GM18909 (cell line): ENCODE results near the gene PSMG3.

ENCODE experiments used
- ATAC-seq: cut with Tn5 transposase; IDR thresholded peaks from one replicate; pipeline ENCODE4 v1.9.1; 2021; ENCODE audit warnings: mild to moderate bottlenecking; ENCODE audit not compliant: unreplicated experiment, poor library complexity

The PSMG3 gene

GRCh38 chr7:1569833-1570632 is at the start of gene PSMG3:
Gene PSMG3 (minus strand): TSS chr7:1570032. CDS start chr7:1569339, 693 bp downstream.
- ATAC-seq, result peak; percentile 91

- no peak for ATAC-seq
Measured at GRCh38 chr7:1618475-1618874, 48.6 kb upstream of the PSMG3 start.

- no peak for ATAC-seq
Measured at GRCh38 chr7:1617957-1618356, 48.1 kb upstream of the PSMG3 start.

- ATAC-seq, result no peak
Measured at GRCh38 chr7:1616741-1617140, 46.9 kb upstream of the PSMG3 start.

GRCh38 chr7:1611708-1612241 is 41.9 kb upstream of the PSMG3 start:
- no peak for ATAC-seq

- ATAC-seq, result no peak
Measured at GRCh38 chr7:1610678-1611302, 41.0 kb upstream of the PSMG3 start.

- ATAC-seq, result no peak
Measured at GRCh38 chr7:1610013-1610677, 40.3 kb upstream of the PSMG3 start.

GRCh38 chr7:1609023-1609422 is 39.2 kb upstream of the PSMG3 start:
- no peak for ATAC-seq

GRCh38 chr7:1608318-1608717 is 38.5 kb upstream of the PSMG3 start:
- no peak for ATAC-seq

GRCh38 chr7:1607696-1608095 is 37.9 kb upstream of the PSMG3 start:
- no peak for ATAC-seq

GRCh38 chr7:1607001-1607400 is 37.2 kb upstream of the PSMG3 start:
- ATAC-seq, result no peak

GRCh38 chr7:1604383-1604782 is 34.6 kb upstream of the PSMG3 start:
- ATAC-seq, result no peak

GRCh38 chr7:1603346-1604225 is 33.8 kb upstream of the PSMG3 start:
- ATAC-seq, result no peak

GRCh38 chr7:1602386-1602785 is 32.6 kb upstream of the PSMG3 start:
- ATAC-seq, result no peak

- ATAC-seq, result no peak
Measured at GRCh38 chr7:1601956-1602355, 32.1 kb upstream of the PSMG3 start.

- no peak for ATAC-seq
Measured at GRCh38 chr7:1599640-1600395, 30.0 kb upstream of the PSMG3 start.

- no peak for ATAC-seq
Measured at GRCh38 chr7:1598961-1599639, 29.3 kb upstream of the PSMG3 start.

GRCh38 chr7:1598286-1598685 is 28.5 kb upstream of the PSMG3 start:
- ATAC-seq, result no peak

GRCh38 chr7:1597791-1598190 is 28.0 kb upstream of the PSMG3 start:
- ATAC-seq, result no peak
